Measurements from ENCODE around the gene KCNJ16.

KCNJ16 gene

GRCh38 chr17:70071127-70071526, 3.9 kb upstream of the KCNJ16 start:
- no peak for DNase-seq

- DNase-seq, result no peak
Measured at GRCh38 chr17:70071620-70072019, 3.4 kb upstream of the KCNJ16 start.

DNA sequence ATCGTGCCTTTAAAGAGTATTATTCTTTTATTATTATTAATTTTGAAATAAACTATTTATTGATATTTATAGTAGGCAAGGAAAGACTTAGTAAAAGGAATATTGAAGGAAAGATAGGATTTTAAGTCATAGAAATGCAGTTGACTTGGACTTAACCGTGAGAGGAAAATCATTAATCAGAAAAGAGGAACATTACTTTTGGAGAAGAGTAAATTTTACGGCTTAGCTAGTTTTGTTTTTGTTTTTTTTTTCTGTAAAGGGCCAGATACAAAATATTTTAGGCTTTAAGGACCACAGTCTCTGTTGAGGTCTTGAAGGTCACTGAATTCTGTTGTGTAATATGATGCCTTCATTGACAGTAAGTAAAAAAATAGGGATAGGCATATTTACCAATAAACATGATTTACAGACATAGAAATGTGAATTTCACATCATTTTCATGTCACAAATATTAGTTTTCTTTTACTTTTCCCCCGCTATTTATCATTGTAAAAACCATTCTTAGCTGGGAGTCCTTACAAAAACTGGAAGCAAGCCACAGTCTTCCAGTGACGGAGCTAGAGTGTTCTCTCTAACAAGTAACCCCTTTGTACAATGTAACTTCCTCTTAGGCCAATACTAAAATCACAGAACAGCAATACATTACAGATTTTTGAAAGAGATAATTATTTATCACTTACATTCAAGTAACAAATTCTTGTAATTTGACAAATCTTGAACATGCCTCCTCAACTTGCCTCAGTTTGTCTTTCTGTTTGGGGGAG, 2.3 kb upstream of the KCNJ16 start:
- DNase-seq, result no peak

GRCh38 chr17:70073310-70073709, 1.7 kb upstream of the KCNJ16 start:
- no peak for DNase-seq

- no peak for DNase-seq
Measured at GRCh38 chr17:70073799-70074198, 1.2 kb upstream of the KCNJ16 start.

DNA sequence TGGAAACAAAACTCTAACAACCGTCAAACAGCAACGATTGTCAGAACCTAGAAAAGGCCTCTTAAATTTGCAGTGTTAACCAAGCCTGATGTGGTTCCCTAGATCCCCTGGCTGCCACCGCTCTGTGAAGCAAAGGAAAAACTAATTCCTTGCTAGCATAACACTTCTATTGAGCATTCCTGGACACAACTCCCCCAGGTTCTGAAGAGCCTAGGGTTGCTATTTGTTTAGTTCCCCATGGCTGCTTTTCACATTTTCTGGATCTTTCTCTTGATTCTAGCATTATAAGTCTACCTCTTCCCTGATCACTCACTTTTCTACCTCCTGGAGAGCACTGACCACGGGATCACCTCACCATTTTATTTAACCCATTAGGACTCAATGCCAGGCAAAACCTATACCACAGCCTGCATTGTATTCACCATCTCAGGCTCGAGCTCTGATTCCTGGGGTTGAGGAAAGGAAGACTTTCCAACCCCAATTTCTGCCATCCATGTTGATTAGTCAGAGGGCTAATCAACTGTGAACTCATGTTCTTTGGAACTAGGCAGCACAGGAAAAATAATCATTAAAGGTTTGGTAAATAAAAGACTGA, 692 bp upstream of the KCNJ16 start:
- DNase-seq, result no peak

- no peak for DNase-seq
Measured at GRCh38 chr17:70076189-70076588, 1.2 kb downstream of the KCNJ16 start.

GRCh38 chr17:70076831-70077230, 1.8 kb downstream of the KCNJ16 start:
- DNase-seq, result no peak

DNA sequence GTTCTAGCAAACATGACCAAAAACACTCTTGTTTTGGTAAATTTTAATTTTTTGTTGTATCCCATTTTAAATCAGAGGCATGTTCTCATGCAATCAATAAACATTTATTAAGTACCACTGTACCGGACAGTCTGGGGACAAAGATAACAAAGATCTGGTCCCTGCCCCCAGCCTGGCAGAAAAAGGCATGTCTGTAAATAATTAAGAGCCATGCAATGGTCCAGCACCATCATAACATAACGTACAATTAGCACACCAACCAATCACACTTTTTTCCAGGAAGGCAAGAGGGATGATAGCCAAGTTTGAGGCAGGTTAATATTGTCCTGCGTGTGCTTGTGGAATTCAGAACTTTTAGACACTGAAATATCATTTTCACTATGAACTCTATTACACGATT, 3.5 kb downstream of the KCNJ16 start:
- no peak for DNase-seq

GRCh38 chr17:70078994-70079531, 4.0 kb downstream of the KCNJ16 start:
- no peak for DNase-seq

GRCh38 chr17:70080541-70081347, 5.7 kb downstream of the KCNJ16 start:
- no peak for DNase-seq

GRCh38 chr17:70081885-70082284, 6.9 kb downstream of the KCNJ16 start:
- no peak for DNase-seq

- no peak for DNase-seq
Measured at GRCh38 chr17:70084476-70084875, 9.5 kb downstream of the KCNJ16 start.

GRCh38 chr17:70086516-70086915, 11.5 kb downstream of the KCNJ16 start:
- no peak for DNase-seq

GRCh38 chr17:70089513-70090148, 14.6 kb downstream of the KCNJ16 start:
- DNase-seq, result no peak

GRCh38 chr17:70091005-70091568, 16.1 kb downstream of the KCNJ16 start:
- no peak for DNase-seq

DNA sequence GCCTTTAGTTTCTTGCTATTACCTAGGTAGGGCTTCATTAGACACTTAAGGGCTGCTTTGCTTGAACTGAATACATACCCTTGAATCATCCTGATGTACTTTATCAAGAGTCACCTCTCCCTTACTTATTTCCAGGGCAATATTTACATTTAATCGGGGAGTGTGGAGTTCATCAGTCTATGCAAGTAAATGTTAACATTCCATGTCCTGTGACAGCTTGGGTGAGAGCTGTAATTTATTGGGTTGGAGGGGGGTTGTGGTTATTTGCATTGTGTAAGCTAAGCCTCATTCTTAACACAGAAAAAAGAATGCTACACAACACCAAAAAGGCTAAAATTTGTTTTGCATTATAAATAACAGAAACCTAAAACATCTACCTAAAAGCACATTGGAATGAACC, 16.7 kb downstream of the KCNJ16 start:
- no peak for DNase-seq

DNA sequence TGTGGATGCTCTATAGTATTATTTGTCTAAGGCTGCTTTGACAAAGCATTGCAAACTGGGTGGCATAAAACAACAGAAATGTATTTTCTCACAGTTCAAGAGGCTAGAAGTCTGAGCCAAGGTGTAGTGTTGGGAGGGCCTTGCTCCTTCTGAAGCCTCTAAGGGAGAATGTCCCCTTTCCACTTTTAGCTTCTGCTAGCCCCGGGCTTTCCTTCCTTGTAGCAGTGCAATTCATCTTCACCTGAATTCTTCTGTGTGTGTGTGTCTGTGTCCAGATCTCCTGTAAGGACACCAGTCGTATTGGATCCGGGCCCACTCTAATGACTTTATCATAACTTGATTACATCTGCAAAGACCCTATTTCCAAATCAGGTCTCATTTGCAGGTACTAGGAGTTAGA, 18.1 kb downstream of the KCNJ16 start:
- DNase-seq, result no peak

- no peak for DNase-seq
Measured at GRCh38 chr17:70095455-70095854, 20.4 kb downstream of the KCNJ16 start.

GRCh38 chr17:70096861-70097260, 21.8 kb downstream of the KCNJ16 start:
- DNase-seq, result no peak

DNA sequence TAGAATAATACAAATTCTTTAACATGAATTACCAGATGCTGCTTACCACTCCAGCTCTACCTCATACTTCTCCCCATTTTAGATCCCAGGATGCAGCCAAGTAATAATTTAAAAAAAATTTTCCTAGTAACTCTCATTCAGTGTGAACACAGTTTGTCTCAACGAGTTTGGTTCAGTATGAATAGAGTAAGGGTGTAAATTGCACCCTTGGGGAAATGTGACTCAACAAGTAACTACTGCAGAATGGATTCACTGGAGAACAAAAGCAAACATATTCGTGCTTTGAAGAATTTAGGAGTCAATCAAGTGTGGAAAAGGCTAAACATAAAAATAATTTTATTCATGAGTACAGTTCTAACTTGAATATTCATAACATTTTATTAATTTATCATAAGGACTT, 23.0 kb downstream of the KCNJ16 start:
- DNase-seq, result no peak

GRCh38 chr17:70099294-70099693, 24.3 kb downstream of the KCNJ16 start:
- no peak for DNase-seq

- no peak for DNase-seq
Measured at GRCh38 chr17:70099884-70100283, 24.9 kb downstream of the KCNJ16 start.
